GM12892 (cell line): ENCODE measurements around the gene HMGXB3.

Source experiments
- DNase-seq: peaks from one replicate; pipeline ENCODE4 v3.0.0; 2011; ENCODE audit not compliant: insufficient read length
- FAIRE-seq: peaks from 2 replicates; lab custom pipeline; 2011; peaks lifted over from hg19 to GRCh38; lab: Jason Lieb, UNC
- POLR2A ChIP-seq: IDR thresholded peaks from 2 replicates; pipeline ENCODE4 v1.6.1; 2011; ENCODE audit warnings: low read depth, low read length, control low read depth
- POLR2AphosphoS5 ChIP-seq: IDR thresholded peaks from 2 replicates; pipeline ENCODE4 v1.6.1; 2011; ENCODE audit warnings: low read depth, low read length, control low read depth
- TAF1 ChIP-seq: IDR thresholded peaks from 2 replicates; pipeline ENCODE4 v1.6.1; 2011; ENCODE audit warnings: low read depth, mild to moderate bottlenecking, control low read depth, low read length, borderline replicate concordance

Gene HMGXB3

GRCh38 chr5:150068961-150069645 lies 68.6 kb downstream of the HMGXB3 start:
- DNase-seq, result no peak
- no peak for FAIRE-seq
- TF ChIP-seq POLR2AphosphoS5, result no peak
- TF ChIP-seq POLR2A, result no peak
- TF ChIP-seq TAF1, result no peak

DNA sequence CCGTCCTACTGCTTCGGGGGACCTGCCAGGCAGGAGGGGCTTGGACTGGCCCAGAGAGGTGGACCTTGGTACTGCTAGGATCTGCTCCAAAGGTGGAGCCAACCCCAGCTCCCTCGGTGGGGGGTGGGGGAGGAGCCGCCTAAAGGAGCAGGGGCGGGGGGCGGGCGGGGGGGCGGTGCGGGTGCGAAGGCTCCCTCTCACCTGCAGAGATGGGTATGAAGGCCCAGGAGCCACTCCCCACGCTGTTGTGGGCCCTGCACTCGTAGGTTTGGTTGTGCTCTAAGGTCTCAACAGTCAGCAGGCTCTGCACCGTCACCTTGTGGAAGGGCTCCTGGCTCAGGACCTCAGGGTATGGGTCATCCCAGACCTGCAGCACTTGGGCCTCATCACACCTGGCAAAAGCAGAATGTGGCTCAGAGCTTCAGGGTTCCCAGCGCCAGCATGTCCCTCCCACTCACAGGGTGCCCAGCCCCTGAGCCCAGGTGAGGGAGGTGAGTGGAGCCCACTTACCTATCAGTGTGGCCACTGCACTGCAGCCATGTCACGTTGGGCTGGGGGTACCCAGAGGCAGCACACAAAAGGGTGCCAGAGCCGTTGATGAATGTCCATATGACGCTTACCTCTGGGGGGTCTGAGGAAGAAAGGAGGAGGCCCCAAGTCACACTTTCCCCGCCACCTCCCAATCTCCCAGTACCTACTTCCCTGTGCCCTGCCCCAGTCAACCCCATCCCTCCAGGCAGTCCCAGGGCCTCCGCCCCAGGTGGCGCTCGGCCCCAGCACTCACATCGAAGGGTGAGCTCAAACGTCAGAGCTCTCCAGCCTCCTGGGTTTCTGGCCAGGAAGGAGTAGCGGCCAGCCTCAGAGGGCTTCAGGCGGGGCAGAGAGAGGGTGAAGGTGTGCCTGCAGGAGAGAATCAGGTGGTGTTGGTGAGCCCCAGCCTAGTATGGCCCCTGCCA lies 69.4 kb downstream of the HMGXB3 start:
- FAIRE-seq (no peak), DNase-seq (no peak)
- no peak for TF ChIP-seq POLR2AphosphoS5
- TF ChIP-seq POLR2A, result no peak
- TF ChIP-seq TAF1, result no peak

DNA sequence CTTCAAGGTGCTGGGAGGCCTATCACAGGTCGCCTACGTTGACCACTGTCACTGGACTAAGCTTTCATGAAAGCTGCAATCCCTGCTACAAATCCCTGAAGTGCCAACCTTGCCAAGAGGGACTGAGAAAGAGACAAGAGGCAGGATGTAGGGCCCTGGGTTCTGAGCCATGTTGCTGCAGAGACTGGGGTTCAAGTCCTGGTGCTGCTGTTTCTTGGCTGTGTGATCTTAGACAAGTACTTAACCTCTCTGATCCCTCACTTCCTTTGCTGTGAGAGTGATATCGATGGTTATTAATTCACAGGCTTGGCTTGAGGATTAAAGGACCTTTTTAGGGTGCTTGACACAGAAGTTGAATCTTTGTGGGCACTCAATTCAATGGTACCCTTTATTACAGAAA lies 70.3 kb downstream of the HMGXB3 start:
- no peak for TF ChIP-seq TAF1
- no peak for TF ChIP-seq POLR2AphosphoS5
- TF ChIP-seq POLR2A, result no peak
- DNase-seq (no peak), FAIRE-seq (no peak)

- FAIRE-seq (no peak), DNase-seq (no peak)
- TF ChIP-seq POLR2A (no peak), TAF1 (no peak), POLR2AphosphoS5 (no peak)
Measured at GRCh38 chr5:150073086-150073625, 72.6 kb downstream of the HMGXB3 start.

DNA sequence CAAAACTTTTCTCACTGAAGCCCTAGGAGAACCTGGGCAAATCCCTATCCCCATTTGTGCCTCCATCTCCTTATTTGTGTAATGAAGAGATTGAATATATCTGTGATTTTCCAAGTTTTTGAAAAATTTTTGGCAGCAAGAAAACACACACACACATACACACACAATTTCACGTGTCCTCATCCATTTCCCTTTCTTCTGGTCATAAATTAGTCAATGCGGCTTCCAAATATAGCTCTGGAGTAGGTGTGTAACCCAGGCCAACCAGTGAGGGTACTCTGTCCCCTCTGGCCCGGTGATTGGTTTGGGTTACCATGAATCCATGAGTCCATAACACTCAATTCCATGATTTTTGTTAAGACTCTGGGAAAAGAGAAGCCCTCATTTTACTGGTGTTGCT lies 73.1 kb downstream of the HMGXB3 start:
- no peak for TF ChIP-seq POLR2AphosphoS5
- no peak for TF ChIP-seq POLR2A
- TF ChIP-seq TAF1, result no peak
- FAIRE-seq (no peak), DNase-seq (no peak)

DNA sequence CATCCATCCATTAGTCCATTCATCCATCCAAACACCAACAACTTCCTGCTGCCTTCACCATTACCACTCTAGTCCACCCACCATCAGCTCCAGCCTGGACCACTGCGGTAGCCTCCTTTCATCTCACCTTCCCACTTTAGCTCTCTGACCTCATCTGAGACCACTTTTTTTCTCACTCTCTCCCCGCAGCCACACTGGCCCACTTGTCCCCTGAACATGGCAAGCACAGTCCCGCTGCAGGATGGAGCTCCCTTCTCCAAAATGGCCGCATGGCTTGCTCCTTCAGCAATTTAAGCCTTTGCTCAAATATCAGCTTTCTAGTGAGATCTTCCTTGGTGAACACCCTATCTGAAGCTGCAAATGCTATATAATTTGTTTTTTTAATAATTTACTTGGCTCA lies 74.7 kb downstream of the HMGXB3 start:
- DNase-seq (no peak), FAIRE-seq (no peak)
- TF ChIP-seq POLR2A (no peak), TAF1 (no peak), POLR2AphosphoS5 (no peak)

GRCh38 chr5:150075806-150076205 lies 75.3 kb downstream of the HMGXB3 start:
- FAIRE-seq, result no peak
- no peak for DNase-seq
- no peak for TF ChIP-seq POLR2AphosphoS5
- no peak for TF ChIP-seq POLR2A
- TF ChIP-seq TAF1, result no peak

GRCh38 chr5:150077060-150077459 lies 76.5 kb downstream of the HMGXB3 start:
- TF ChIP-seq POLR2AphosphoS5 (no peak), TAF1 (no peak), POLR2A (no peak)
- FAIRE-seq (no peak), DNase-seq (no peak)

DNA sequence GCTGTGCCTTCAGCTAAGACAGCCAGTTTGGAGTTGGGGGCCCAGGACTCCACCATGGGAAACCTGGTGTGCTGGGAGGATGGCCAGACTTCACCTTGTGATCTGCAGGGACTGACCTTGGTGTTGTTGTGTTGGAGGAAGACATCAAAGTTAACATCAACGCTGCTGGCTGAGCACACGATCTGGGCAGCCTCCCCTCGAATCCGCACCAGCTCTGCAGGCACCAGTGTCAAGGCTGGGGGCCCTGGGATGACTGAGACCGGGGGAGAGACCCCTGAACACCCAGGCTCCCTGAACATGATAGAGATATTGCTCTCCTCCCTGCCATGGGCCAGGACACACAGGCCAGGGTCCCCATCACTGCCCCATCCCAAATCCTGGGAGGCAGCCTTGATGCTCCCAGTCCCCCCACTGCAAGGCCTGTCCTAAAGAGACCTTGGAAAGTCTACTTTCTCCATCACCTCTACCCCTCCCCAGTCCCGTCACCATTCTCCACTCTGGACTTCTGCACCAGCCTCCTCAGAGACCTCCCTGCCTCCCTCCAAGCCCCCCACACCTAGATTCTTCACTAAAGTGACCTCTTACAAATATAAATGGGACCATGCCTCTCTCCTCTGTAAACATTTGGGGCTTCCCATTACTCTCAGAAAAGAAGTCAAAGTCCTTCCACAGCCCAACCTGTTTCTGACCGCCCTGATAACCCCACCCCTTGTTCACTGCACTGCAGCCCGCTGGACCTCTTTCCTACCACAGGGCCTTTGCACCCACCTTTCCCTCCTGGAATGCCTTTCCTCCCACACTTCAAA lies 77.7 kb downstream of the HMGXB3 start:
- DNase-seq (no peak), FAIRE-seq (no peak)
- TF ChIP-seq POLR2AphosphoS5, result no peak
- TF ChIP-seq TAF1, result no peak

- FAIRE-seq (no peak), DNase-seq (no peak)
- TF ChIP-seq TAF1, result no peak
- no peak for TF ChIP-seq POLR2A
- no peak for TF ChIP-seq POLR2AphosphoS5
Measured at GRCh38 chr5:150078802-150079689, 78.5 kb downstream of the HMGXB3 start.
